ENCODE data around the gene SH3BP5.

The SH3BP5 gene

DNA sequence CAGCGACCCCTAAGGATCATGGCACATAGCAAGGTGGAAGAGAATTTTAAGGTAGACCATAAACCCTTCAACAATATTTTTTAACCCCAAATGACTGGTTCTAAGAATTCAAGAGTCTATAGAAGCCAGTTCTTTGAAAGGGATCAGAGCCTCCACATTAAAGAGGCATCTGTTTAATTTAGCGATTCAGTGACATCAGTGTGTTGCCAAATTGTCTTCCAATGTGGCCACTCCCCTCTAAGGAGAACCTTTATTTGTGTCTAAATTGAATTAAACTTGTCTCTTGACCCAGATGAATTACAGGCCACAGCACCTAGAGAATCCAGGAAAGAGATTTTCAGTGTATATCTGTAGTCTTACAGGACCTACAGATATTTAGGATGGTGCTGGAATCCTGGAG is 6.6 kb upstream of the SH3BP5 start:
- no peak for DNase-seq
- H3K27ac Mint-ChIP-seq = no peak overlapping the region

GRCh38 chr3:15337963-15338362 is 5.6 kb upstream of the SH3BP5 start:
- no peak overlapping the region for H3K4me3 Mint-ChIP-seq
- no peaks in the 10 kb centered on the region for H3K9me3 Mint-ChIP-seq
- H3K4me1 Mint-ChIP-seq = peaks cover 19% of the 10 kb centered on the region
- no peak overlapping the region for H3K27ac Mint-ChIP-seq
- no peaks in the 10 kb centered on the region for H3K36me3 Mint-ChIP-seq (ENCODE audit: low read depth)
- no peaks in the 10 kb centered on the region for H3K27me3 Mint-ChIP-seq
- DNase-seq (no peak), ATAC-seq (no peak)

More for the DNA sequence above, 6.6 kb upstream of the SH3BP5 start:
- Mint-ChIP-seq H3K4me3 (no peak overlapping the region), H3K27me3 (no peaks in the 10 kb centered on the region), H3K9me3 (no peaks in the 10 kb centered on the region), H3K4me1 (peaks cover 8% of the 10 kb centered on the region), H3K36me3 (ENCODE audit: low read depth) (no peaks in the 10 kb centered on the region)
- ATAC-seq = no peak

GRCh38 chr3:15336057-15336456 is 3.7 kb upstream of the SH3BP5 start:
- Mint-ChIP-seq H3K4me1 (peaks cover 24% of the 10 kb centered on the region), H3K4me3 (no peak overlapping the region), H3K36me3 (ENCODE audit: low read depth) (no peaks in the 10 kb centered on the region), H3K9me3 (no peaks in the 10 kb centered on the region), H3K27ac (no peak overlapping the region), H3K27me3 (peaks cover 3% of the 10 kb centered on the region)
- ATAC-seq (no peak), DNase-seq (no peak)

- Mint-ChIP-seq H3K4me3 (no peak overlapping the region), H3K4me1 (peaks cover 32% of the 10 kb centered on the region), H3K27me3 (peaks cover 3% of the 10 kb centered on the region), H3K9me3 (no peaks in the 10 kb centered on the region), H3K36me3 (ENCODE audit: low read depth) (no peaks in the 10 kb centered on the region), H3K27ac (no peak overlapping the region)
- DNase-seq = no peak
- ATAC-seq = no peak
Observed at GRCh38 chr3:15333956-15334263, 1.5 kb upstream of the SH3BP5 start.

DNA sequence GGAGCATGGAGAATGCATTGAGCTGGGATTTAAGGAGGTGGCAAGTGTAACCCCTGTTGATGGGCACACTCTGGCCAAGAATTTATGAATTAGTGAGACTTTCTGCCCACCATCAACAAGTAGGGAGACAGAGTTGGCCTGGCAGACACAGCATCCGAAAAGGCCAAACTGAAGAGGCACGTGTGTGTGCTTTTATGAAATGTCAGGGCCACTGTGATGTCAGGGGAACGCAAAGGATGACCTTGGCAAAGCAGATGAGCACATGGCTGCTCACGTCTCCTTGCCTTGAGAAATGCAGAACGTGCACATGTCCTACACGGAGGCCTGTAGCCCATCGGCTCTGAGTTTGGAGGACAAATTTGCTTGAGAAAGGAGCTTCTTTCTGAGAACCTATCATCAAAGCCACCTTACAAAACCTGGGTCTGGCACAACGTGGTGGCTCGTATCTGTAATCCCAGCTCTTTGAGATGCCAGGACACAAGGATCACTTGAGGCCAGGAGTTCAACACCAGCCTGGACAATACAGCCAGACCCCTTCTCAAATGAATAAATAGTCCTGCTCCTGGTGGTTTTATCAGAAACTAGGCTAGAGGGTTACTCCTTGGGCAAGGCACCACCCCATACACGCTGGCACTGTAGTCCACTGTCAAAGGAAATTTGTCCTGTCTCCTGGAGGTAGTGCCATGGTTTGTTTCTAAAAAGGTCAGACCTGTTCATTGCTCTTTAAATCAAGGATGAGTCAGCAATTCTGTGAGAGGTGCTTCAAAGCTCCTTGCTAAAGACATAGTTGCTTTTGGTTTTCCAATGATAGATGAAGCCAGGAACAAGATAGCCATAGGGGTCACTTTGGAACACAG is 941 bp upstream of the SH3BP5 start:
- Mint-ChIP-seq H3K4me3 (peak overlapping the region; percentile 84), H3K27me3 (peaks cover 3% of the 10 kb centered on the region), H3K4me1 (peaks cover 36% of the 10 kb centered on the region), H3K9me3 (no peaks in the 10 kb centered on the region), H3K27ac (no peak overlapping the region), H3K36me3 (ENCODE audit: low read depth) (no peaks in the 10 kb centered on the region)
- no peak for ATAC-seq
- DNase-seq = no peak

- H3K4me3 Mint-ChIP-seq = peak overlapping the region; percentile 83
- DNase-seq (peak; percentile 40), ATAC-seq (peak; percentile 33)
- H3K4me1 Mint-ChIP-seq = peaks cover 48% of the 10 kb centered on the region
- H3K27ac Mint-ChIP-seq = no peak overlapping the region
- H3K27me3 Mint-ChIP-seq = peaks cover 3% of the 10 kb centered on the region
- H3K36me3 Mint-ChIP-seq (ENCODE audit: low read depth) = peaks cover 3% of the 10 kb centered on the region
- no peaks in the 10 kb centered on the region for H3K9me3 Mint-ChIP-seq
Observed at GRCh38 chr3:15331606-15332404, 581 bp downstream of the SH3BP5 start.

DNA sequence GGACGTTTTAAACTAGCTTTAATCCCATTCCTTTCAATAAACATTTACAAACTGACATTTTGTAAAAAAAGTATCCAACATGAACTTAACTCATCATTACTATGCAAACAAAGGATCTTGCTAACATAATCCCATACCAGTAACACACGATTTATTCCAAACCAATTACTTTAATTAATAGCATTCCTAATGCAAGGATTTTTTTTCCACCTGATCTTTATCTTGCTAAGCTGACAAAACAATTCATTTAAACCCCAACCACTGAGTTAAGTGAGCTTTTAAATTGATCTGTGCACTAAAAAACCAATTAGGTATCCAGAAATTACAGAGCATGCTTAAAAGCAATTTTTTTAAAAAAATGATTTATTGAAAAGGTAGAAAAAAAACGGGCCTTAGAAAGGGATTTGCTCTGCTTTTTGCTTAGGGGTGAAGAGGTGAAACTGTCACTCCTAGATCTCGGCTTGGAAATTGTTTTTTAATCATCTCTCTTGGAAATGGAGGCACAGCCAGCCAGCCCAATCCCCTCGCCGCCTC is 1.2 kb downstream of the SH3BP5 start:
- peaks cover 48% of the 10 kb centered on the region for H3K4me1 Mint-ChIP-seq
- peaks cover 3% of the 10 kb centered on the region for H3K36me3 Mint-ChIP-seq (ENCODE audit: low read depth)
- H3K27me3 Mint-ChIP-seq = peaks cover 3% of the 10 kb centered on the region
- H3K9me3 Mint-ChIP-seq = no peaks in the 10 kb centered on the region
- no peak overlapping the region for H3K27ac Mint-ChIP-seq
- no peak for DNase-seq
- H3K4me3 Mint-ChIP-seq = peak overlapping the region; percentile 83
- no peak for ATAC-seq

GRCh38 chr3:15330031-15330596 is 2.3 kb downstream of the SH3BP5 start:
- Mint-ChIP-seq H3K27ac (no peak overlapping the region), H3K27me3 (peaks cover 3% of the 10 kb centered on the region), H3K4me3 (peak overlapping the region; percentile 83), H3K4me1 (peaks cover 52% of the 10 kb centered on the region), H3K36me3 (ENCODE audit: low read depth) (peaks cover 3% of the 10 kb centered on the region), H3K9me3 (no peaks in the 10 kb centered on the region)
- DNase-seq (no peak), ATAC-seq (no peak)

- H3K4me3 Mint-ChIP-seq = no peak overlapping the region
- H3K27ac Mint-ChIP-seq = no peak overlapping the region
- peaks cover 3% of the 10 kb centered on the region for H3K27me3 Mint-ChIP-seq
Observed at GRCh38 chr3:15329046-15330005, 3.1 kb downstream of the SH3BP5 start.

DNA sequence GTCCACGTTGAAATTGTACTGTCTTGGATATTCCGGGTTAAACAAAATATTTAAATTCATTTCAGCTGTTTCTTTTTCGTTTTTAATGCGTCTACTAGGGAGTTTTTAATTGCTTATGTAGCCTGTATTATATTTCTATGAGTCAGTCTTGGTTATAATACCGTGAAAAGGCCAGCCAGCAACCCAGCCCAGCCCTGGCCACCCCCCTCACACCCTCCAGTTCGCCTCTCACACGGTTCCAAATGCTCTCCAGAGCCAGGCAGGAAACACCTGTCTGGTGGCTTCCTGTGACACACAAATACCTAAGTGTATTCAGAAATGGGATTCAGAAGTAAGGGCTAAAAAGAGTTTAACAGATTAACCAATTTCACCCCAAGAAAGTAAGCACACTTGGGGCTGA is 4.4 kb downstream of the SH3BP5 start:
- peaks cover 3% of the 10 kb centered on the region for H3K36me3 Mint-ChIP-seq (ENCODE audit: low read depth)
- no peak for DNase-seq
- H3K27me3 Mint-ChIP-seq = peaks cover 3% of the 10 kb centered on the region
- H3K27ac Mint-ChIP-seq = peak overlapping the region; percentile 46
- H3K9me3 Mint-ChIP-seq = no peaks in the 10 kb centered on the region
- peaks cover 41% of the 10 kb centered on the region for H3K4me1 Mint-ChIP-seq
- no peak overlapping the region for H3K4me3 Mint-ChIP-seq
- peak; percentile 53 for ATAC-seq

More at GRCh38 chr3:15329046-15330005, 3.1 kb downstream of the SH3BP5 start:
- Mint-ChIP-seq H3K9me3 (no peaks in the 10 kb centered on the region), H3K36me3 (ENCODE audit: low read depth) (peaks cover 3% of the 10 kb centered on the region), H3K4me1 (peaks cover 52% of the 10 kb centered on the region)
- ATAC-seq = no peak
- DNase-seq = no peak

- H3K27me3 Mint-ChIP-seq = peaks cover 3% of the 10 kb centered on the region
- H3K9me3 Mint-ChIP-seq = no peaks in the 10 kb centered on the region
- no peak for ATAC-seq
- H3K4me1 Mint-ChIP-seq = peaks cover 36% of the 10 kb centered on the region
- H3K27ac Mint-ChIP-seq = no peak overlapping the region
- no peak for DNase-seq
- H3K36me3 Mint-ChIP-seq (ENCODE audit: low read depth) = peaks cover 3% of the 10 kb centered on the region
- H3K4me3 Mint-ChIP-seq = no peak overlapping the region
Observed at GRCh38 chr3:15326673-15327072, 5.7 kb downstream of the SH3BP5 start.

- Mint-ChIP-seq H3K9me3 (no peaks in the 10 kb centered on the region), H3K27me3 (no peaks in the 10 kb centered on the region), H3K4me1 (peaks cover 37% of the 10 kb centered on the region), H3K4me3 (no peak overlapping the region), H3K27ac (no peak overlapping the region), H3K36me3 (ENCODE audit: low read depth) (peaks cover 3% of the 10 kb centered on the region)
- no peak for DNase-seq
- ATAC-seq = no peak
Observed at GRCh38 chr3:15326037-15326436, 6.3 kb downstream of the SH3BP5 start.

GRCh38 chr3:15325228-15325627 is 7.2 kb downstream of the SH3BP5 start:
- DNase-seq = no peak
- peaks cover 38% of the 10 kb centered on the region for H3K4me1 Mint-ChIP-seq
- no peak overlapping the region for H3K4me3 Mint-ChIP-seq

GRCh38 chr3:15324379-15324808 is 8.0 kb downstream of the SH3BP5 start:
- no peak overlapping the region for H3K27ac Mint-ChIP-seq
- no peaks in the 10 kb centered on the region for H3K9me3 Mint-ChIP-seq
- ATAC-seq = no peak
- no peak overlapping the region for H3K4me3 Mint-ChIP-seq
- H3K36me3 Mint-ChIP-seq (ENCODE audit: low read depth) = peaks cover 3% of the 10 kb centered on the region
- DNase-seq = no peak
- H3K4me1 Mint-ChIP-seq = peaks cover 43% of the 10 kb centered on the region
- no peaks in the 10 kb centered on the region for H3K27me3 Mint-ChIP-seq

More at GRCh38 chr3:15325228-15325627, 7.2 kb downstream of the SH3BP5 start:
- H3K9me3 Mint-ChIP-seq = no peaks in the 10 kb centered on the region
- H3K36me3 Mint-ChIP-seq (ENCODE audit: low read depth) = peaks cover 3% of the 10 kb centered on the region
- H3K27ac Mint-ChIP-seq = no peak overlapping the region
- ATAC-seq = no peak
- H3K27me3 Mint-ChIP-seq = no peaks in the 10 kb centered on the region
